NK-92 (cell line): Measurements from ENCODE around the gene SCAMP5.

Experiments used
- DNase-seq: peaks from one replicate; lab custom pipeline; 2025; ENCODE audit not compliant: unreplicated experiment; lab: John Stamatoyannopoulos, UW

SCAMP5 gene

GRCh38 chr15:75021341-75021740 is 26.0 kb downstream of the SCAMP5 start:
- DNase-seq, result no peak

GRCh38 chr15:75022783-75023180 is 27.4 kb downstream of the SCAMP5 start:
- no peak for DNase-seq

- peak; percentile 33 for DNase-seq
Measured at GRCh38 chr15:75023181-75023871, 28.0 kb downstream of the SCAMP5 start, which contains the start of gene PPCDC. Gene PPCDC, plus strand, starts transcription at chr15:75023590. Its CDS starts 4,729 bp downstream, at chr15:75028319.

DNA sequence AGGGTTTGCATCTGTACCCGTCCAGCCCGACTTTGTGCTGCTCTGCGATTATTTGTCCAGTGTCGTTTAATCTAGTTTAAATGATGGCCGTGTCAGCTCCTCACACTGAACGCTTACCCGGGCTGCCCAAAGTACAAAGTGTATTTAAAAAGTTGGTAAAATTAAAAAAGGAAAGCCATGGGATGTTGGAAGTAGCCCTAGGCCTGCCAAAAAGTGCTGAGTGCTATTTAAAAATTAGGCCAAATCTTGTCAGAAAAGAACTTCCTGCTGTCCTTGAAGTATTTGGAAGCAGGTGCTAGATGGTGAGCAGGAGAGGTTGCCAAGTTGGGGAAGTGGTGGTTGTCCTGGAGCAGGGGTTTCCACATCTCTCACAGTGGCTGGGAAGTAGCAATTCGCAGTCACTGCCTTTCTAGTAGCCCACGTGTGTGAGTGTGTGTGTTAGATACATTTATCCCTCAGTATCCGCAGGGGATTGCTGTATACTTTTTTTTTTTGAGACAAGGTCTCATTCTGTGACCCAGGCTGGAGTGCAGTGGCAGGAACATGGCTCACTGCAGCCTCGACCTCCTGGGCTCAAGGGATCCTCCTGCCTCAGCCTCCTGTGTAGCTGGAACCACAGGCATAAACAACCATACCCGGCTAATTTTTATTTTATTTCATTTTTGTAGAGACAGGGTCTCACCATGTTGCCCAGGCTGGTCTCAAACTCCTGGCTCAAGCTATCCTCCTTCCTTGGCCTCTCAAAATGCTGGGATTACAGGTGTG is 28.7 kb downstream of the SCAMP5 start:
- DNase-seq, result no peak

DNA sequence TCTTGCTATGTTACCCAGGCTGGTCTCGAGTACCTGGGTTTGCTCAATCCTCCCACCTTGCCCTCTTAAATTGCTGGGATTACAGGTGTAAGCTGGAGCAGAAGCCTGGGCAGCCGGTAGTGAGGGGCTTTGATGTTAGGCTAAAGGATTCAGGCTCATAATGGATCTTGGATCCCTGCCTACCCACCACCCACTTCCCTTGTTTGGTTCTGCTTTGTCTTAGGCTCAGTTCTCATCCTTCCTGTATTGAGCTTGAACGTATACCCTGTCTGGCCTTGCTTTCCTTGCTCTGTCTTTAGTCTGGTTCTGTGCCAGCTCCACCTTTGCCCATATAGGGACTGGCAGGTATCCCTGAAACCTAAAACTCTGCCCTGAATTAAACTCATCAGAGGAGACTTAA is 29.7 kb downstream of the SCAMP5 start:
- DNase-seq, result no peak

GRCh38 chr15:75025548-75026260 is 30.3 kb downstream of the SCAMP5 start:
- DNase-seq, result no peak

DNA sequence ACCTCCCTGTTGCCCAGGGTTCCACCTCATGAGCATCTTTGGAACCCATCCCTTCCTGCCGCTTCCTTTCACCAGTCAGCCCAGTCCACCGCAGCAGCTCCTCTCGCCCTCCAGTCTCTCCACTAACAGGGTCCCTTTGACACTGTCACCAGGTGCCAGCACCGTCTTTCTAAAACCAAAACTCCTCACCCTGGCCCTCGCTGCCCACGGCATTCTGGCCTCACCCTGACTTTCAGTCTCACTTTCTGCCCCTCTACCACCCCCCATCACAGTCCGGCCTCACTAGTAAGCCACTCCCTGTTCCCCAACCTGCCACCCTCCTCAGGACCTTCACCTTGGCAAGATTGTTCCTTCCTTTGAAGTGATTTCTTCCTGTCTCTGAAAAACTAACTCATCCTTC is 32.2 kb downstream of the SCAMP5 start:
- no peak for DNase-seq

DNA sequence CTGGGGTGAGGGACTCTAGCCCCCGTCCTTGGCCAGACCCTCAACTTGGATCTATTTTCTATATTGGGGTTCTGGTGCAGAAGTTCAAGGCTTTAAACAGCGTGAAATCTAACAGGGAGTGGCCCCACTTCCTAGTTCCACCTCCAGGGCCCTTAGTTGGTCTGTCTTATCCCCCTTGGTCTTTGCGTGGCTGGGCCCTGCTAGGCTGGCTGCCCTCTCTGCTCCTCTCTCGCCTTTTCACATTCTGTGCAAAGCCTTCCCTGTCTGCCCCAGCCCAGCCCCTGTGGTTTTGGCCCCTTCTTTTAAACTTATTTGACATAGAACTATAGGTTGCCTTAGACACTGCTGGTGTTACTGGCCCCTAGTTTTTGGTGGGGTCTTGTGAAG is 33.6 kb downstream of the SCAMP5 start:
- DNase-seq, result no peak

- peak; percentile 32 for DNase-seq
Measured at GRCh38 chr15:75029378-75030022, 34.1 kb downstream of the SCAMP5 start.

- no peak for DNase-seq
Measured at GRCh38 chr15:75030023-75030413, 34.7 kb downstream of the SCAMP5 start.

DNA sequence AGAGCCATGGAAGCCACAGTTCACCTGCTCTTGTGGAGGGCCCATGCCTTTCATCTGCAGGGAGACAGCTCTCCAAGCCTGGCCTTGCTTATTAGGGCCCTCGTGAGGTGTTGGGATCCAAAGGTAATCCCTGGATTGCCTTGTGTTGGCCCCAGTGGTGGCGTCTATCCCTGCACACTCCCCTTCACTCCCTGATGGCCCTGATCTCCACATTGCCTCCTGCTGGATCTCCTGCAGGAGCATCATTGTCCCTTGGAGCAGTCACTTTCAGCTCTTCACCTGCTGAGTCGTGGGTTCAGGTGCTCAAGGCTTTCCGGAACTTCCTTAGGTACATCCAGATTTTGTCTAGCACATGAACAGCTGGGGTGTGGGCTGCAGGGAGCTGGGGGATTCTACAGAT is 35.1 kb downstream of the SCAMP5 start:
- no peak for DNase-seq

GRCh38 chr15:75031848-75032247 is 36.5 kb downstream of the SCAMP5 start:
- no peak for DNase-seq

DNA sequence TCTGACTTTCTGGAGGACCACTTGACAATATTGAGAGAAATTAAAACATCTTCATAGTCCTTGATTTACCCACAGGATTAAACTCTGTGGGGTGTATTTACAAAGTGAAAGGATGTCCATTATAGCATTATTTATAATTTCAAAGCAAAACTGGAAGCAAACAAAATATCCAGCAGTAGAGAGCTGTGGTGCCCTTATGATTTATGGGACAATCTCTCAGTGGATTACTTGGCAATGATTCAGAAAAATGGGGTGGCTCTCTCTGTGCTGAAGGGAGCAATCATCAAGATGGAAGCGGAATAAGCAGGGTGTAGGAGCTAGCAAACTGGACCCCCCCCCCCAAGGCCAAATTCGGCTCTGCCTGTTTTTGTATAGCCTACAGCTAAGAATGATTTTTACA is 37.0 kb downstream of the SCAMP5 start:
- DNase-seq, result no peak

GRCh38 chr15:75033809-75034208 is 38.4 kb downstream of the SCAMP5 start:
- DNase-seq, result no peak

- DNase-seq, result no peak
Measured at GRCh38 chr15:75034615-75035014, 39.3 kb downstream of the SCAMP5 start.

DNA sequence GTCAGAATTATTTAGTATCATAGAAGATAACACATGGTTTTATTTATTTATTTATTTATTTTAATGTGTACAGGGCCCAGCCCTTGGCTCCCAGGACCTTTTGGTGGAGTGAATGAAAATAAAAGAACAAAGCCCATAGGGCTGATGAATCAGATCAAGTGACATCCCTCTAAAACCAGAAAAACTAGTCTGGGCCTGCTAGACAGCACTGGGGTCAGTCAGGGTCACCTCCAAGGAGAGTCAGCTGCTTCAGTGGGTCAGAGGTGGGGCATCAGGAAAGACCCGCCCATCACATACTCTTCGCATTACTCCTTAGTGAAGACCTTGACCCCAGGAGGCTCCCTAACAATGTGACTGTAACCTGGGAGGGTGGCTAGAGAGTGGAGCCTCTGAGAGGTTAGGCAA is 40.9 kb downstream of the SCAMP5 start:
- no peak for DNase-seq

DNA sequence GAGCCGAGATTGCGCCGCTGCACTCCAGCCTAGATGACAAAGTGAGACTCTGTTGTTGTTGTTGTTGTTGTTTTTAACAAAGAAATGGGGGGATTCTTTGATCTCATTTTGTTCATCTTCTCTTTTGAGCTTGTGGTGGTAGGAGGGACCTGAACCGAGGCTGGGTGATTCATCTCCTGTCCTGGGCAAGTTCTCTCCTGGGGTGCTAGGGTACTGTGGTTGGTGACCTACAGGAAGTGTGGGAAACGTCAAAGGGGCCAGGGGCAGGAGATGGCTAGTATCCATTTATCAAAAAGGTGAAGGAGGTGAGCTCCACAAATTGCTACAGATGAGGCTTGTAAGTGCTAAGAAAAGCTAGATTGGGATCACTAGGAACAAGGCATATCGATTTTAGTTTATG is 42.3 kb downstream of the SCAMP5 start:
- no peak for DNase-seq

- no peak for DNase-seq
Measured at GRCh38 chr15:75038231-75038630, 42.9 kb downstream of the SCAMP5 start.

DNA sequence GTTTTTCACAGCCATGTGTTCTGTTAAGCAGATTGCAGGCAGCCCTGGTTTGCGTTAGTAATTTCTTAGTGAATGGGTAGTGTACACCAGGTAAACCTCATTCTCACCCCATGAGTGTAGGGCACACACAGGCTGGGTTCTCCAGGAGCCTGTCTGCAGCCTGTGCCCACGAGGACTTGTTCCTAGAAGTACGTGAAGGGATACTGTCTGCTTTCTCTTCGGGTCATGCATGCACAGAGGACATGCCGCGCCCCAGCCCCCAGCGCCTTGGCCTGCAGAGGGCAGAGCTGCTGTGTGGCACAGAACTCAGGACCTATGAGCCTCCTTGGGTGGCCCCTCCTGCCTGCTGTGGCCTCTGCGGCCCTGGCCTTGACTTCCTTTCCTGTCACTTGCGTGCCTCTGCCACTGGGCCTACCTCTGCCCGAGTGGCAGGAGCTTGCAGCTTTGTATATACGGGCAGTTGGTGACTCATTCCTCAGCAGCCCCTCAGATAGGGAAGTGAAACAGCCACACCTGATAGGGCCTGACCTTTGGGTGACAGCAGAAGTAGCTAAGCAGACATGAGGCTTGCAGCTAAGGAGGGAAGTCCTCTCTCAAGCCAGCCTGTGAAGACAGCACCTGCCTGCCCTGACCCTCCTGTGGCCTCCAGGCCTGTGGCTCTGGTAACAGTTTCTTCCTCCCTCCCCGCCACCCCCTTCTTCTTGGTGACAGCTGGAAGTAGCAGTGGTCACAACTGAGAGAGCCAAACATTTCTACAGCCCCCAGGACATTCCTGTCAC is 47.6 kb downstream of the SCAMP5 start:
- peak; percentile 34 for DNase-seq

DNA sequence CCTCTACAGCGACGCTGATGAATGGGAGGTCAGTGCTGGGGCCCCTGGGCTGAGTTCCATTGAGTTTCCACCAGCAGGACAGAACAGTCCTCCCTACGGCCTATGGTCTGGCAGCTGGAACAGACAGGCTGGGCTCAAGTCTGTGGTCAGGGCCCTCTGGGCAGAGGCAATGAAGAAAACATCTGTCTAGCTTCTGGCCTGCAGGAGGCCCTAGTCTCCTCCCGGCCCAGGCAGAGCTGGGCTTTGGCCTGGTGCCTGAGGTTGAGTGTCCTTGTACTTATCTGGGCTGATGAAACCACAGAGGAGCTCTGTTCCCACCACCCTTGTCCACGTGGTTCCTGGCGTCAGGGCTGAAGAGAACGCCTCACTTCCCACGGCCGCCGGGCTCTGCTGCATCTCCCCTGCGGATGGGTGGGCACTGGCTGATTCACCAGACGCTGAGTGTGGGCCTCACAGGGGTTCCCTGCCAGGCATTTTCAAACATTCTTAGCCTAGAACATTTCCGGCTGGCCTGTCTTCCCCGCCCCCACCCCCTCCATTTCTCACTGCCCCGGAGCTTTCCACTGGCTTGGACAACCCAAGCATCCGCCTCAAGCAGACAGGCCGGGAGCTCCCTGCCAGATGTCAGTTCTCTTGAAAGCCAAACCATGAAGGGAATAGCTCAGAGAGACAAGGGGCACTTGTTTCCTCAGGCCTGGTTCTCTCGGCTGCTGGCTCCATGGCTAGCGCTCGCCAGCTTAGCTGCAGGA is 48.3 kb downstream of the SCAMP5 start:
- DNase-seq, result no peak
